Smooth muscle cell (in vitro differentiated cells): ENCODE measurements around the gene FAM25G. TPM values are rescaled to one million over a fixed set of nuclear protein-coding genes. Genes with fewer than 3 reads are reported as not detected.
A peak's percentile ranks its signal among the peaks of the same experiment; 100 is the strongest.

Experiments
- DNase-seq: peaks from one replicate; lab custom pipeline; 2025; ENCODE audit not compliant: unreplicated experiment; lab: John Stamatoyannopoulos, UW
- H2AFZ ChIP-seq: fragments of 200-600 bp; sonication (generic); 2 replicates; pipeline ENCODE4 v1.6.0; 2016; ENCODE audit warnings: antibody characterized with exemption, low read depth, mild to moderate bottlenecking
- H3F3A ChIP-seq: fragments of 200-600 bp; sonication (generic); 2 replicates; pipeline ENCODE4 v1.6.0; 2017; ENCODE audit warnings: antibody characterized with exemption, low read depth
- H3K27ac ChIP-seq: fragments of 200-600 bp; sonication (generic); 2 replicates; pipeline ENCODE4 v1.5.1; 2016; ENCODE audit warnings: low read depth, mild to moderate bottlenecking
- H3K27me3 ChIP-seq: fragments of 200-600 bp; sonication (generic); 2 replicates; pipeline ENCODE4 v1.6.1; 2016; ENCODE audit warnings: low read depth, mild to moderate bottlenecking
- H3K36me3 ChIP-seq: fragments of 200-600 bp; sonication (generic); 2 replicates; pipeline ENCODE4 v1.5.1; 2016; ENCODE audit warnings: low read depth
- H3K4me1 ChIP-seq: fragments of 200-600 bp; sonication (generic); 2 replicates; pipeline ENCODE4 v1.5.1; 2016; ENCODE audit warnings: low read depth
- H3K4me2 ChIP-seq: fragments of 200-600 bp; sonication (generic); 2 replicates; pipeline ENCODE4 v1.6.0; 2016; ENCODE audit warnings: mild to moderate bottlenecking
- H3K4me3 ChIP-seq: fragments of 200-600 bp; sonication (generic); 2 replicates; pipeline ENCODE4 v1.5.1; 2016; ENCODE audit warnings: mild to moderate bottlenecking
- H3K79me2 ChIP-seq: fragments of 200-600 bp; sonication (generic); 2 replicates; pipeline ENCODE4 v1.6.0; 2016; ENCODE audit warnings: low read depth, mild to moderate bottlenecking
- H3K9ac ChIP-seq: fragments of 200-600 bp; sonication (generic); 2 replicates; pipeline ENCODE4 v1.6.0; 2016; ENCODE audit warnings: low read depth
- H3K9me3 ChIP-seq: fragments of 200-600 bp; sonication (generic); replicated peaks from 2 replicates; pipeline ENCODE4 v1.5.1; 2016; ENCODE audit warnings: low read depth
- H4K20me1 ChIP-seq: fragments of 200-600 bp; sonication (generic); 2 replicates; pipeline ENCODE4 v1.6.0; 2016; ENCODE audit warnings: low read depth
- CTCF ChIP-seq: fragments of 200-600 bp; sonication (generic); IDR thresholded peaks from 2 replicates; pipeline ENCODE4 v1.5.1; 2017; ENCODE audit warnings: borderline replicate concordance, mild to moderate bottlenecking, antibody characterized with exemption; ENCODE audit not compliant: insufficient read depth, poor library complexity, severe bottlenecking
- WGBS: methylation state at CpG from one replicate; pipeline ENCODE4 v1.1.7; 2016; ENCODE audit warnings: low lambda C conversion rate; 5-methylcytosine and 5-hydroxymethylcytosine counted together
- polyA plus RNA-seq: library from polyadenylated mRNA; unstranded; fragments of >200 nt; fragmentation: Nextera tagmentation; extraction: Ambion mirVana; gene quantifications from 2 replicates; pipeline ENCODE4 v1.2.1, GENCODE V29; 2016
- small RNA-seq: library from RNA; depleted of rRNA; stranded (forward); fragments of <200 nt; gene quantifications from one replicate; pipeline ENCODE3, GENCODE V24; 2014
- total RNA-seq: library from RNA; depleted of rRNA; stranded (reverse); fragments of >200 nt; gene quantifications from 2 replicates; pipeline ENCODE4 v1.2.3, GENCODE V29; 2014

The FAM25G gene
- total and polyA plus RNA-seq, 2 experiments from 2014 or later: not detected

GRCh38 chr10:47440207-47440606 is 51.3 kb downstream of the FAM25G start:
- no peak overlapping the region for H3K27ac ChIP-seq
- no peak overlapping the region for H2AFZ ChIP-seq
- H3K9me3 ChIP-seq: no peaks in the 10 kb centered on the region
- H3F3A ChIP-seq: no peaks in the 10 kb centered on the region
- H3K9ac ChIP-seq: no peak overlapping the region
- H3K27me3 ChIP-seq: no peaks in the 10 kb centered on the region
- no peak overlapping the region for H3K4me3 ChIP-seq
- no peaks in the 10 kb centered on the region for H3K79me2 ChIP-seq
- no peaks in the 10 kb centered on the region for H4K20me1 ChIP-seq
- H3K4me2 ChIP-seq: no peak overlapping the region
- H3K36me3 ChIP-seq: no peaks in the 10 kb centered on the region
- no peak for DNase-seq
- H3K4me1 ChIP-seq: no peaks in the 10 kb centered on the region
- 87% methylated on average over 4 of the region's 4 CpGs for WGBS
- no peak for TF ChIP-seq CTCF

DNA sequence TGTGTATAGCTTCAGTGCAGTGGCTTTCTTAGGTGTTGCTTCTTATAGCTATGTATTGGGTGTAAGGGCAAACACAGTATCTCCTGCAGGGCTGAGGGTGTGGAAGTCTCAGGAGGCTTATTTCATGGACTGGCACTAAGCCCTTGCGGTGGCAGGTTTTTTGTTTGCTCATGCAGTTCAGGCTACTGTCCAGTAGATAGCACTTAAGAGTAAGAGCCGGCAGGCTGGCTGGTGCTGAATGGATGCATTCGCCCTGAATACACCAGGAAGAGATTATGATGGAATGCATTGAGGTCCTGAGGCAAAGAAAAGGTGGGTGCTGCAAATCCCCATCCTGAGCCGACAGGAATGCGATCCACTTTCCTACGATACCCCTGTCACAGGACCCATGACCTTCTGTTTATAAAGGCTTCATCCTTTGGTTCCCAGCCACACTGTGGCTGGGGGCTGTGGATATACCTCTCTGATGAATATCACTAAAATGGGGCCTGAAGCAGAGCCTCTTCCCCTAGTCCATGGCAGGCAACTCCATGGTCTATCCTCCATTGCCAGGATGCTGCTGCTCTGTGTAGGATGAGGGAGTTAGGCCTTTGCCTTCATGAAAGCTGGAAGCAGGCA is 52.5 kb downstream of the FAM25G start:
- 32% methylated on average over 6 of the region's 6 CpGs for WGBS
- no peak overlapping the region for H2AFZ ChIP-seq

More for the DNA sequence above, 52.5 kb downstream of the FAM25G start:
- no peak for DNase-seq
- no peak overlapping the region for H3K4me3 ChIP-seq
- no peak overlapping the region for H3K27ac ChIP-seq
- H3K4me1 ChIP-seq: no peaks in the 10 kb centered on the region
- H3K9ac ChIP-seq: no peak overlapping the region
- no peaks in the 10 kb centered on the region for H3K36me3 ChIP-seq
- H3K9me3 ChIP-seq: no peaks in the 10 kb centered on the region
- peak; percentile 51 for TF ChIP-seq CTCF
- no peaks in the 10 kb centered on the region for H4K20me1 ChIP-seq
- no peaks in the 10 kb centered on the region for H3K79me2 ChIP-seq
- no peaks in the 10 kb centered on the region for H3K27me3 ChIP-seq
- no peak overlapping the region for H3K4me2 ChIP-seq
- H3F3A ChIP-seq: no peaks in the 10 kb centered on the region

Small RNAs within 50 kb of the gene (small RNA-seq; reads per million reads assigned to genes)
- not detected for gene AL591684.3
- not detected for gene RNA5SP312

Other genes starting within 250 kb of the FAM25G start
- 0.58 and 1.4 TPM in 2 replicates for gene GDF10, start 191.5 kb downstream of the FAM25G start, total RNA-seq
- 1.2 and 1.5 TPM in 2 replicates for gene GDF10, start 191.5 kb downstream of the FAM25G start, polyA plus RNA-seq
- gene GDF2, start 169.2 kb downstream of the FAM25G start, total RNA-seq: not detected in 2 replicates
- 1.3 TPM in 1 of 2 replicates, not detected in the other for gene GDF2, start 169.2 kb downstream of the FAM25G start, polyA plus RNA-seq
- gene RBP3, start 143.3 kb downstream of the FAM25G start, total RNA-seq: not detected in 2 replicates
- gene RBP3, start 143.3 kb downstream of the FAM25G start, polyA plus RNA-seq: not detected in 2 replicates
- gene ZNF488, start 107.4 kb downstream of the FAM25G start, total RNA-seq: 0.31 and 1.1 TPM in 2 replicates
- gene ZNF488, start 107.4 kb downstream of the FAM25G start, polyA plus RNA-seq: 3.1 TPM in 1 of 2 replicates, not detected in the other
- 50.1 and 55.1 TPM in 2 replicates for gene ANXA8, start 7.6 kb downstream of the FAM25G start, total RNA-seq
- 17.1 and 80.1 TPM in 2 replicates for gene ANXA8, start 7.6 kb downstream of the FAM25G start, polyA plus RNA-seq
- gene AGAP9, start 31.9 kb upstream of the FAM25G start, total RNA-seq: 5.3 and 7.9 TPM in 2 replicates
- gene AGAP9, start 31.9 kb upstream of the FAM25G start, polyA plus RNA-seq: 2.6 and 5.0 TPM in 2 replicates